H9 (cell line): Measurements from ENCODE around the gene DOHH. TPM values are rescaled to one million over a fixed set of nuclear protein-coding genes. Genes with fewer than 3 reads are reported as not detected.

Experiments used
- DNase-seq: peaks from one replicate; pipeline ENCODE4 v3.0.0-alpha.2; 2017
- H2AFZ ChIP-seq: one replicate; pipeline ENCODE4 v1.6.1; 2013; ENCODE audit warnings: mild to moderate bottlenecking, low read length, control low read depth, moderate library complexity
- H2AK5ac ChIP-seq: 2 replicates; pipeline ENCODE4 v1.6.1; 2013; ENCODE audit warnings: low read length, control low read depth, mixed read lengths; ENCODE audit not compliant: insufficient read length
- H2BK120ac ChIP-seq: one replicate; pipeline ENCODE4 v1.6.1; 2013; ENCODE audit warnings: low read depth, mild to moderate bottlenecking, low read length, control low read depth, inconsistent platforms; ENCODE audit not compliant: poor library complexity, severe bottlenecking
- H2BK12ac ChIP-seq: 2 replicates; pipeline ENCODE4 v1.6.1; 2013; ENCODE audit warnings: low read length, control low read depth, mixed read lengths, low read depth; ENCODE audit not compliant: insufficient read length
- H2BK15ac ChIP-seq: 2 replicates; pipeline ENCODE4 v1.6.1; 2013; ENCODE audit warnings: low read depth, low read length, control low read depth
- H2BK20ac ChIP-seq: one replicate; pipeline ENCODE4 v1.6.1; 2013; ENCODE audit warnings: low read depth, mild to moderate bottlenecking, low read length, control low read depth, inconsistent platforms; ENCODE audit not compliant: poor library complexity, severe bottlenecking
- H2BK5ac ChIP-seq: 2 replicates; pipeline ENCODE4 v1.6.1; 2013; ENCODE audit warnings: low read length, control low read depth, mixed read lengths; ENCODE audit not compliant: insufficient read length
- H3K14ac ChIP-seq: 2 replicates; pipeline ENCODE4 v1.6.1; 2013; ENCODE audit warnings: low read length, control low read depth; ENCODE audit not compliant: insufficient read depth
- H3K18ac ChIP-seq: 2 replicates; pipeline ENCODE4 v1.6.1; 2013; ENCODE audit warnings: low read depth, mild to moderate bottlenecking, mixed read lengths, low read length, control low read depth; ENCODE audit not compliant: insufficient read length
- H3K23ac ChIP-seq: 2 replicates; pipeline ENCODE4 v1.6.1; 2013; ENCODE audit warnings: low read length, control low read depth, mixed read lengths, low read depth; ENCODE audit not compliant: insufficient read length
- H3K23me2 ChIP-seq: 2 replicates; pipeline ENCODE4 v1.6.1; 2013; ENCODE audit warnings: low read depth, mild to moderate bottlenecking, mixed read lengths, low read length, control low read depth; ENCODE audit not compliant: insufficient read length, poor library complexity, severe bottlenecking
- H3K27ac ChIP-seq: 2 replicates; pipeline ENCODE4 v1.5.1; 2013; ENCODE audit warnings: low read length, control low read depth, mixed read lengths, low read depth; ENCODE audit not compliant: insufficient read length
- H3K27me3 ChIP-seq: 2 replicates; pipeline ENCODE4 v1.6.1; 2013; ENCODE audit warnings: low read length, control low read depth, inconsistent platforms; ENCODE audit not compliant: insufficient read depth
- H3K4ac ChIP-seq: 2 replicates; pipeline ENCODE4 v1.6.1; 2013; ENCODE audit warnings: low read depth, mild to moderate bottlenecking, control low read depth, inconsistent platforms, low read length, moderate library complexity
- H3K4me1 ChIP-seq: 2 replicates; pipeline ENCODE4 v1.6.1; 2013; ENCODE audit warnings: low read length, control low read depth, inconsistent platforms; ENCODE audit not compliant: insufficient read depth
- H3K4me2 ChIP-seq: 2 replicates; pipeline ENCODE4 v1.6.1; 2013; ENCODE audit warnings: low read length, control low read depth, mixed read lengths; ENCODE audit not compliant: insufficient read length, insufficient read depth
- H3K56ac ChIP-seq: 2 replicates; pipeline ENCODE4 v1.6.1; 2013; ENCODE audit warnings: low read depth, mild to moderate bottlenecking, mixed read lengths, low read length, control low read depth; ENCODE audit not compliant: insufficient read length
- H3K79me1 ChIP-seq: 2 replicates; pipeline ENCODE4 v1.6.1; 2013; ENCODE audit warnings: low read depth, mild to moderate bottlenecking, moderate library complexity, low read length, control low read depth, inconsistent platforms; ENCODE audit not compliant: insufficient read depth, poor library complexity, severe bottlenecking
- H3K79me2 ChIP-seq: 2 replicates; pipeline ENCODE4 v1.6.1; 2013; ENCODE audit warnings: low read length, control low read depth, inconsistent platforms; ENCODE audit not compliant: insufficient read depth
- H3K9ac ChIP-seq: 2 replicates; pipeline ENCODE4 v1.6.1; 2013; ENCODE audit warnings: low read length, control low read depth, mixed read lengths; ENCODE audit not compliant: insufficient read length; ENCODE audit errors: extremely low read depth
- H3K9me3 ChIP-seq: one replicate; pipeline ENCODE4 v1.6.1; 2013; ENCODE audit warnings: low read depth, low read length, inconsistent platforms; ENCODE audit not compliant: control insufficient read depth
- H3T11ph ChIP-seq: one replicate; pipeline ENCODE4 v1.6.1; 2013; ENCODE audit warnings: mild to moderate bottlenecking, low read length, control low read depth, inconsistent platforms
- H4K20me1 ChIP-seq: one replicate; pipeline ENCODE4 v1.6.1; 2013; ENCODE audit not compliant: control insufficient read depth, insufficient read length, insufficient read depth
- H4K5ac ChIP-seq: 2 replicates; pipeline ENCODE4 v1.6.1; 2013; ENCODE audit warnings: low read depth, mild to moderate bottlenecking, mixed read lengths, low read length, control low read depth; ENCODE audit not compliant: insufficient read length
- H4K8ac ChIP-seq: replicated peaks from 2 replicates; pipeline ENCODE4 v1.6.1; 2013; ENCODE audit warnings: low read length, control low read depth, mixed read lengths, low read depth; ENCODE audit not compliant: insufficient read length
- H4K91ac ChIP-seq: 2 replicates; pipeline ENCODE4 v1.6.1; 2013; ENCODE audit warnings: low read depth, mild to moderate bottlenecking, moderate library complexity, mixed read lengths, low read length, control low read depth; ENCODE audit not compliant: insufficient read length
- H3K27ac Mint-ChIP-seq, 3 experiments: 2 replicates in 2 of 3; 3 replicates in 1 of 3; pipeline ENCODE4 v1.8.0; 2020 to 2021; ENCODE audit warnings: mixed read lengths in 3 of 3, mild to moderate bottlenecking in 1 of 3, moderate library complexity in 1 of 3
- H3K27me3 Mint-ChIP-seq: 2 replicates; pipeline ENCODE4 v1.8.0; 2021; ENCODE audit warnings: low read depth, mild to moderate bottlenecking, moderate library complexity, mixed read lengths
- H3K36me3 Mint-ChIP-seq, 3 experiments: 2 replicates in 2 of 3; 3 replicates in 1 of 3; pipeline ENCODE4 v1.8.0; 2020 to 2021; ENCODE audit warnings: low read depth in 3 of 3, mixed read lengths in 3 of 3; ENCODE audit not compliant: insufficient read depth in 1 of 3
- H3K4me1 Mint-ChIP-seq, 2 experiments: 2 replicates each; pipeline ENCODE4 v1.8.0; 2020; ENCODE audit warnings: mixed read lengths in 2 of 2
- H3K4me3 Mint-ChIP-seq, 2 experiments: 2 replicates in 1 of 2; 3 replicates in 1 of 2; pipeline ENCODE4 v1.8.0; 2020 to 2021; ENCODE audit warnings: mild to moderate bottlenecking in 2 of 2, mixed read lengths in 2 of 2, moderate library complexity in 1 of 2
- H3K9me3 Mint-ChIP-seq, 2 experiments: 2 replicates in 1 of 2; 3 replicates in 1 of 2; pipeline ENCODE4 v1.8.0; 2020; ENCODE audit warnings: mild to moderate bottlenecking in 2 of 2, mixed read lengths in 2 of 2, moderate library complexity in 1 of 2
- WGBS: extraction: QIAGEN DNeasy Blood & Tissue Kit; methylation state at CpG from one replicate; pipeline ENCODE4 v1.1.7; 2013; ENCODE audit warnings: missing lambda C conversion rate, low lambda C conversion rate, mixed read lengths; ENCODE audit not compliant: insufficient read length; ENCODE audit errors: extremely low coverage; 5-methylcytosine and 5-hydroxymethylcytosine counted together
- total RNA-seq: library from RNA; stranded (reverse); gene quantifications from 2 replicates; pipeline ENCODE4 v1.2.1, GENCODE V29; 2021
- TF ChIP-seq, protein P1 (sequence below): fragments of 200-600 bp; sonication (generic); conservative IDR thresholded peaks from 3 replicates; pipeline ENCODE4 v1.8.0; 2021; ENCODE audit warnings: antibody characterized with exemption, mild to moderate bottlenecking

DOHH gene
- total RNA-seq, 1 experiment from 2014 or later: 16.5 TPM

DNA sequence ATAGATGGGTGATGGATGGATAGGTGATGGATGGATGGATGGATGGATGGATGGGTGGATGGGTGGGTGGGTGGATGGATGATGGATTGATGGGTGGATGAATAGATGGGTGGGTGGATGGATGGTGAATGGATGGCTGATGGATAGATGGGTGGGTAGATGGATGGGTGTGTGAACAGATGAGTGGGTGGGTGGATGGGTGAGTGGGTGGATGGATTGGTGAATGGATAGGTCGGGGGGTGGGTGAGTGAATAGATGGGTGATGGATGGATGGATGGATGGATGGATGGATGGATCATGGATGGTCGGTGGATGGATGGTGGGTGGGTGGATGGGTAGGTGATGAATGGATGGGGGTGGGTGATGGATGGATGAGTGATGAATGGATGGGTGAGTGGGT lies 23.6 kb downstream of the DOHH start:
- Mint-ChIP-seq H3K9me3 (0 out of 5 replicates have a peak, but pooled peaks cover 0 to 8% of the 10 kb centered on the region in 2 experiments), H3K4me1 (peaks cover 6 to 18% of the 10 kb centered on the region in 2 experiments), H3K36me3 (no peaks in the 10 kb centered on the region; a peak in 1 of 7 replicates), H3K27ac (no peak overlapping the region), H3K4me3 (no peak overlapping the region), H3K27me3 (peaks cover 7% of the 10 kb centered on the region)
- no peak overlapping the region for H4K5ac ChIP-seq
- H3K23me2 ChIP-seq: peaks cover 4% of the 10 kb centered on the region
- no peak overlapping the region for H4K91ac ChIP-seq
- no peak overlapping the region for H3K14ac ChIP-seq
- TF ChIP-seq, protein P1, sequence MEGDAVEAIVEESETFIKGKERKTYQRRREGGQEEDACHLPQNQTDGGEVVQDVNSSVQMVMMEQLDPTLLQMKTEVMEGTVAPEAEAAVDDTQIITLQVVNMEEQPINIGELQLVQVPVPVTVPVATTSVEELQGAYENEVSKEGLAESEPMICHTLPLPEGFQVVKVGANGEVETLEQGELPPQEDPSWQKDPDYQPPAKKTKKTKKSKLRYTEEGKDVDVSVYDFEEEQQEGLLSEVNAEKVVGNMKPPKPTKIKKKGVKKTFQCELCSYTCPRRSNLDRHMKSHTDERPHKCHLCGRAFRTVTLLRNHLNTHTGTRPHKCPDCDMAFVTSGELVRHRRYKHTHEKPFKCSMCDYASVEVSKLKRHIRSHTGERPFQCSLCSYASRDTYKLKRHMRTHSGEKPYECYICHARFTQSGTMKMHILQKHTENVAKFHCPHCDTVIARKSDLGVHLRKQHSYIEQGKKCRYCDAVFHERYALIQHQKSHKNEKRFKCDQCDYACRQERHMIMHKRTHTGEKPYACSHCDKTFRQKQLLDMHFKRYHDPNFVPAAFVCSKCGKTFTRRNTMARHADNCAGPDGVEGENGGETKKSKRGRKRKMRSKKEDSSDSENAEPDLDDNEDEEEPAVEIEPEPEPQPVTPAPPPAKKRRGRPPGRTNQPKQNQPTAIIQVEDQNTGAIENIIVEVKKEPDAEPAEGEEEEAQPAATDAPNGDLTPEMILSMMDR: no peak
- no peaks in the 10 kb centered on the region for H3K9me3 ChIP-seq
- H4K8ac ChIP-seq: no peak overlapping the region
- H3K4ac ChIP-seq: no peak overlapping the region
- no peaks in the 10 kb centered on the region for H3K4me1 ChIP-seq
- no peak overlapping the region for H2BK15ac ChIP-seq
- H2AK5ac ChIP-seq: no peak overlapping the region
- no peak overlapping the region for H2AFZ ChIP-seq
- no CpG with 5 or more reads among the region's 2 CpGs for WGBS
- DNase-seq: no peak
- H3K79me2 ChIP-seq: no peaks in the 10 kb centered on the region
- no peak overlapping the region for H3K9ac ChIP-seq
- H3K27me3 ChIP-seq: no peaks in the 10 kb centered on the region
- H3K79me1 ChIP-seq: no peaks in the 10 kb centered on the region
- H3K18ac ChIP-seq: no peak overlapping the region
- H3K23ac ChIP-seq: no peak overlapping the region
- H3T11ph ChIP-seq: no peak overlapping the region
- no peak overlapping the region for H2BK20ac ChIP-seq
- no peak overlapping the region for H3K56ac ChIP-seq
- H3K4me2 ChIP-seq: no peak overlapping the region
- H4K20me1 ChIP-seq: no peaks in the 10 kb centered on the region
- no peak overlapping the region for H2BK120ac ChIP-seq
- no peak overlapping the region for H2BK5ac ChIP-seq
- H3K27ac ChIP-seq: no peak overlapping the region
- no peak overlapping the region for H2BK12ac ChIP-seq
